H1 (cell line): ENCODE results near the gene HSP90B1. TPM values are rescaled to one million over a fixed set of nuclear protein-coding genes. Genes with fewer than 3 reads are reported as not detected.

Experiments used
- CTCF ChIA-PET: fragments of 300-600 bp; sonication (Branson Sonifier 250); formaldehyde crosslinking; loops from one replicate; lab custom pipeline; 2021; ENCODE audit not compliant: partially characterized antibody; lab: Charles Lee
- POLR2A ChIA-PET: fragments of 300-600 bp; sonication (Branson Sonifier 250); formaldehyde crosslinking; loops from one replicate; lab custom pipeline; 2021; ENCODE audit warnings: inconsistent platforms; ENCODE audit not compliant: partially characterized antibody; lab: Charles Lee
- DNase-seq, 2 experiments: peaks; one replicate each; pipeline versions ENCODE4 v3.0.0 to v3.0.0-alpha.2; 2010 to 2022; ENCODE audit warnings: low spot score in 2 of 2, low read depth in 1 of 2, mixed read lengths in 1 of 2
- FAIRE-seq: peaks from 2 replicates; lab custom pipeline; 2011; peaks lifted over from hg19 to GRCh38; lab: Jason Lieb, UNC
- H2AFZ ChIP-seq: 2 replicates; pipeline ENCODE4 v1.8.1; 2012; ENCODE audit warnings: low read length, inconsistent platforms
- H2AK5ac ChIP-seq: 2 replicates; pipeline ENCODE4 v1.6.1; 2013; ENCODE audit warnings: low read depth, low read length
- H2BK120ac ChIP-seq: replicated peaks from 2 replicates; pipeline ENCODE3; 2013; ENCODE audit warnings: low read depth, low read length, inconsistent platforms
- H2BK12ac ChIP-seq: 2 replicates; pipeline ENCODE4 v1.6.1; 2013; ENCODE audit warnings: low read depth, low read length
- H2BK15ac ChIP-seq: 2 replicates; pipeline ENCODE4 v1.6.1; 2013; ENCODE audit warnings: low read length
- H2BK20ac ChIP-seq: 2 replicates; pipeline ENCODE4 v1.6.1; 2013; ENCODE audit warnings: low read length
- H2BK5ac ChIP-seq: 2 replicates; pipeline ENCODE4 v1.6.1; 2013; ENCODE audit warnings: low read depth, low read length
- H3K14ac ChIP-seq: 2 replicates; pipeline ENCODE4 v1.6.1; 2013; ENCODE audit warnings: inconsistent platforms; ENCODE audit not compliant: insufficient read length
- H3K18ac ChIP-seq: 2 replicates; pipeline ENCODE4 v1.6.1; 2013; ENCODE audit warnings: low read length; ENCODE audit errors: extremely low read depth
- H3K23ac ChIP-seq: 2 replicates; pipeline ENCODE4 v1.6.1; 2013; ENCODE audit warnings: inconsistent platforms; ENCODE audit not compliant: insufficient read length
- H3K23me2 ChIP-seq: 2 replicates; pipeline ENCODE4 v1.6.1; 2013; ENCODE audit warnings: low read depth, low read length
- H3K27ac ChIP-seq: 2 replicates; pipeline ENCODE4 v1.6.1; 2011; ENCODE audit warnings: low read depth, low read length, inconsistent platforms
- H3K27me3 ChIP-seq, 4 experiments: replicated peaks in 1 of 4; 1 replicate in 1 of 4; 2 replicates in 3 of 4; pipeline versions ENCODE4 v1.6.1 to v1.8.1; 2011 to 2013; ENCODE audit warnings: low read length in 3 of 4, mild to moderate bottlenecking in 3 of 4, inconsistent platforms in 2 of 4, mixed read lengths in 2 of 4, moderate library complexity in 1 of 4; ENCODE audit not compliant: control insufficient read depth in 3 of 4, insufficient read depth in 3 of 4; ENCODE audit errors: extremely low read depth in 1 of 4
- H3K36me3 ChIP-seq, 4 experiments: 2 replicates each; pipeline versions ENCODE4 v1.6.1 to v1.8.1; 2011 to 2013; ENCODE audit warnings: mild to moderate bottlenecking in 4 of 4, low read length in 3 of 4, moderate library complexity in 2 of 4, control low read depth in 1 of 4, inconsistent platforms in 1 of 4; ENCODE audit not compliant: insufficient read depth in 4 of 4, control insufficient read depth in 2 of 4
- H3K4ac ChIP-seq: replicated peaks from 2 replicates; pipeline ENCODE3; 2013; ENCODE audit warnings: low read length, low read depth, mixed read lengths, inconsistent platforms; ENCODE audit not compliant: insufficient read length
- H3K4me1 ChIP-seq, 4 experiments: replicated peaks in 1 of 4; 1 replicate in 1 of 4; 2 replicates in 3 of 4; pipeline versions ENCODE4 v1.6.1 to v1.8.1; 2011 to 2013; ENCODE audit warnings: low read length in 3 of 4, inconsistent platforms in 2 of 4, mixed read lengths in 1 of 4; ENCODE audit not compliant: insufficient read depth in 4 of 4, control insufficient read depth in 3 of 4
- H3K4me2 ChIP-seq, 2 experiments: 2 replicates each; pipeline versions ENCODE4 v1.6.1 to v1.8.1; 2011 to 2013; ENCODE audit warnings: low read depth in 2 of 2, low read length in 2 of 2, control low read depth in 1 of 2, inconsistent platforms in 1 of 2, mild to moderate bottlenecking in 1 of 2; ENCODE audit not compliant: insufficient read depth in 1 of 2
- H3K4me3 ChIP-seq, 4 experiments: fragments of 200-600, 300-600 bp in 1 of 4; sonication (generic), shearing (Covaris generic), sonication (Bioruptor Twin) in 1 of 4; 2 replicates each; pipeline versions ENCODE4 v1.5.1 to v1.8.1; 2011 to 2016; ENCODE audit warnings: low read length in 4 of 4, low read depth in 3 of 4, control low read depth in 2 of 4, inconsistent platforms in 2 of 4, mild to moderate bottlenecking in 2 of 4, mixed read lengths in 1 of 4, moderate library complexity in 1 of 4; ENCODE audit not compliant: insufficient read depth in 2 of 4; ENCODE audit errors: extremely low read depth in 1 of 4
- H3K56ac ChIP-seq: replicated peaks from 2 replicates; pipeline ENCODE3; 2013; ENCODE audit warnings: low read depth, mild to moderate bottlenecking, mixed read lengths, low read length, inconsistent platforms; ENCODE audit not compliant: insufficient read length
- H3K79me1 ChIP-seq: 2 replicates; pipeline ENCODE4 v1.6.1; 2013; ENCODE audit warnings: low read depth, low read length, control low read depth
- H3K79me2 ChIP-seq, 2 experiments: 2 replicates each; pipeline versions ENCODE4 v1.6.1 to v1.8.1; 2012 to 2013; ENCODE audit warnings: low read length in 2 of 2, mild to moderate bottlenecking in 2 of 2, inconsistent platforms in 1 of 2; ENCODE audit not compliant: insufficient read depth in 2 of 2, control insufficient read depth in 1 of 2
- H3K9ac ChIP-seq, 4 experiments: replicated peaks in 1 of 4; 1 replicate in 1 of 4; 2 replicates in 3 of 4; pipeline versions ENCODE4 v1.6.1 to v1.8.1; 2011 to 2013; ENCODE audit warnings: low read depth in 3 of 4, low read length in 3 of 4, control low read depth in 2 of 4, mild to moderate bottlenecking in 2 of 4, moderate library complexity in 2 of 4, inconsistent platforms in 1 of 4; ENCODE audit errors: extremely low read depth in 1 of 4
- H3K9me3 ChIP-seq, 2 experiments: 2 replicates each; pipeline versions ENCODE4 v1.6.1 to v1.8.1; 2012 to 2013; ENCODE audit warnings: mild to moderate bottlenecking in 2 of 2, moderate library complexity in 2 of 2, control low read depth in 1 of 2, inconsistent platforms in 1 of 2, low read depth in 1 of 2, low read length in 1 of 2, mixed read lengths in 1 of 2; ENCODE audit not compliant: insufficient read depth in 2 of 2
- H4K20me1 ChIP-seq, 2 experiments: replicated peaks in 1 of 2; 2 replicates each; pipeline versions ENCODE3 to v1.8.1; 2011 to 2013; ENCODE audit warnings: inconsistent platforms in 2 of 2, low read length in 2 of 2, mild to moderate bottlenecking in 1 of 2; ENCODE audit not compliant: insufficient read depth in 2 of 2, control insufficient read depth in 1 of 2
- H4K5ac ChIP-seq: 2 replicates; pipeline ENCODE4 v1.6.1; 2013; ENCODE audit warnings: low read length, low read depth, mixed read lengths, inconsistent platforms; ENCODE audit not compliant: insufficient read length
- H4K8ac ChIP-seq: 2 replicates; pipeline ENCODE4 v1.8.0; 2013; ENCODE audit warnings: mild to moderate bottlenecking, moderate library complexity, low read length, inconsistent platforms; ENCODE audit not compliant: insufficient read depth; ENCODE audit errors: extremely low read depth
- H4K91ac ChIP-seq: replicated peaks from 2 replicates; pipeline ENCODE3; 2013; ENCODE audit warnings: low read length, mixed read lengths, inconsistent platforms; ENCODE audit not compliant: insufficient read length
- ATF3 ChIP-seq: IDR thresholded peaks from 2 replicates; pipeline ENCODE4 v1.6.1; 2011; ENCODE audit warnings: low read depth, mild to moderate bottlenecking, low read length; ENCODE audit not compliant: insufficient read depth
- CBX8 ChIP-seq: fragments of 300-800, 300-1000 bp; sonication (generic); IDR thresholded peaks from 2 replicates; pipeline ENCODE4 v1.7.1; 2016; ENCODE audit warnings: low read depth, low read length, borderline replicate concordance
- CHD1 ChIP-seq: IDR thresholded peaks from 2 replicates; pipeline ENCODE4 v1.6.1; 2012; ENCODE audit warnings: low read depth, low read length, improper control_type of control experiment
- JUN ChIP-seq: IDR thresholded peaks from 2 replicates; pipeline ENCODE4 v1.6.1; 2011; ENCODE audit warnings: low read depth, mild to moderate bottlenecking, improper control_type of control experiment, low read length
- POLR2A ChIP-seq, 2 experiments: IDR thresholded peaks; 1 replicate in 1 of 2; 2 replicates in 1 of 2; pipeline ENCODE4 v1.6.1; 2011; ENCODE audit warnings: low read depth in 2 of 2, low read length in 2 of 2, mild to moderate bottlenecking in 2 of 2; ENCODE audit errors: control extremely low read depth in 1 of 2
- SIN3A ChIP-seq, 2 experiments: IDR thresholded peaks in 1 of 2; conservative IDR thresholded peaks in 1 of 2; 2 replicates each; pipeline ENCODE4 v1.6.1; 2011 to 2012; ENCODE audit warnings: low read length in 2 of 2, improper control_type of control experiment in 1 of 2, low read depth in 1 of 2, mild to moderate bottlenecking in 1 of 2
- TAF7 ChIP-seq: optimal IDR thresholded peaks from 2 replicates; pipeline ENCODE3; 2011; ENCODE audit warnings: low read depth, mild to moderate bottlenecking, inconsistent platforms, low read length, moderate library complexity, borderline replicate concordance
- TEAD4 ChIP-seq: IDR thresholded peaks from 2 replicates; pipeline ENCODE4 v1.6.1; 2012; ENCODE audit warnings: low read depth, low read length, inconsistent platforms, mixed read lengths
- WGBS, 2 experiments: shearing (Covaris generic) in 1 of 2; methylation state at CpG; one replicate each; pipeline versions ENCODE4 v1.1.6 to v1.1.7; 2013 to 2015; ENCODE audit warnings: low lambda C conversion rate in 2 of 2, mixed read lengths in 2 of 2, inconsistent platforms in 1 of 2, low coverage in 1 of 2, missing lambda C conversion rate in 1 of 2; ENCODE audit not compliant: insufficient replicate concordance in 2 of 2, insufficient coverage in 1 of 2, insufficient read length in 1 of 2; ENCODE audit errors: extremely low coverage in 1 of 2, missing lambda C conversion rate in 1 of 2; 5-methylcytosine and 5-hydroxymethylcytosine counted together
- polyA plus RNA-seq, 7 experiments: library from polyadenylated mRNA; depleted of rRNA in 3 of 7; stranded (reverse) in 5 of 7; unstranded in 2 of 7; fragments of >200 nt in 5 of 7; fragments of 200-250 nt in 2 of 7; gene quantifications; 1 replicate in 5 of 7; 2 replicates in 1 of 7; 4 replicates in 1 of 7; pipeline versions ENCODE4 v1.2.1 to v1.2.3, GENCODE V29; 2011 to 2013; ENCODE audit warnings: missing spikeins in 2 of 7, mixed read lengths in 2 of 7
- total RNA-seq: library from RNA; stranded (reverse); fragmentation: NEBNext Ultra II Directional; extraction: Animal tissue kit (Norgen Biotek cat#: 25700); gene quantifications from 2 replicates; pipeline ENCODE4 v1.2.1, GENCODE V29; 2021

The HSP90B1 gene
- total and polyA plus RNA-seq, 2 of the 8 experiments (the other 6 are each of a cell fraction or from before 2014, with no cell fraction given): 161 to 847 TPM

DNA sequence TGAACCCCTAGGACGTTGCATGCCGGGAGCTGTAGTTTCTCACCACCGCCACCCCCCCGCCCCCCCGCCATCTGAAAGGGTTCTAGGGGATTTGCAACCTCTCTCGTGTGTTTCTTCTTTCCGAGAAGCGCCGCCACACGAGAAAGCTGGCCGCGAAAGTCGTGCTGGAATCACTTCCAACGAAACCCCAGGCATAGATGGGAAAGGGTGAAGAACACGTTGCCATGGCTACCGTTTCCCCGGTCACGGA, 501 bp upstream of the HSP90B1 start:
- Histone ChIP-seq H4K20me1 (peaks cover 5 to 10% of the 10 kb centered on the region in 2 experiments), H3K36me3 (peaks cover 16 to 30% (median 21%) of the 10 kb centered on the region in 4 experiments), H3K27ac (peak overlapping the region; percentile 39; the same call in 1 of the 2 replicates), H2BK12ac (no peak overlapping the region; the same call in 1 of the 2 replicates), H4K91ac (no peak overlapping the region), H3K79me2 (peaks cover 14 to 42% of the 10 kb centered on the region in 2 experiments), H3K14ac (no peak overlapping the region), H3K56ac (no peak overlapping the region), H3K9ac (peak overlapping the region in 3 of 4 experiments; percentile 67 to 85 (median 71); a peak in 5 of 7 replicates), H3K4me1 (peaks cover 0 to 3% (median 0%) of the 10 kb centered on the region in 4 experiments; a peak in 4 of 7 replicates), H3K23me2 (peaks cover 13% of the 10 kb centered on the region), H2AFZ (peak overlapping the region; percentile 90; the same call in 1 of the 2 replicates), H3K4me3 (peak overlapping the region; percentile 67 to 97 (median 79)), H4K5ac (no peak overlapping the region), H3K79me1 (0 out of 2 replicates have a peak, but pooled peaks cover 2% of the 10 kb centered on the region), H3K23ac (no peak overlapping the region), H3K27me3 (no peaks in the 10 kb centered on the region; a peak in 1 of 7 replicates), H4K8ac (no peak overlapping the region; the same call in 1 of the 2 replicates), H3K9me3 (no peaks in the 10 kb centered on the region), H2AK5ac (no peak overlapping the region), H3K4ac (no peak overlapping the region), H2BK15ac (no peak overlapping the region), H3K18ac (no peak overlapping the region; the same call in 1 of the 2 replicates), H2BK20ac (no peak overlapping the region), H2BK120ac (no peak overlapping the region), H3K4me2 (peak overlapping the region; percentile 97 to 99), H2BK5ac (peak overlapping the region; percentile 94; the same call in 1 of the 2 replicates)
- CTCF ChIA-PET: interaction anchor here (0.7 to 1.2 kb wide), 3 partner anchors 26 to 95 kb away, joined by 3 to 5 read pairs (median 4); no protein-coding TSS in a partner anchor
- POLR2A ChIA-PET: interaction anchor here (0.7 to 2.9 kb wide), 40 partner anchors 8 to 362 kb away, joined by 3 to 42 read pairs (median 4); partner anchors contain the start of genes NFYB, NT5DC3 and TDG
- TF ChIP-seq SIN3A (conservative IDR thresholded peaks at IDR 0.05 in 1 of 2, IDR thresholded peaks at IDR 0.05 in 1 of 2; ENCODE audit: low read depth in 1 of 2, low read length in 2 of 2): peak in 1 of 2 experiments; percentile 57; a peak in 1 of 4 replicates
- no peak for TF ChIP-seq CBX8
- no peak for TF ChIP-seq JUN
- TF ChIP-seq TAF7: no peak
- no peak for TF ChIP-seq CHD1
- TF ChIP-seq POLR2A (IDR thresholded peaks at IDR 0.05; ENCODE audit: control extremely low read depth in 1 of 2, low read depth in 2 of 2, low read length in 2 of 2): no peak
- TF ChIP-seq TEAD4: no peak
- TF ChIP-seq ATF3: no peak
- 0% methylated on average over 17 of the region's 18 CpGs; no CpG with 5 or more reads in 1 of the 2 experiments for WGBS, 2 experiments
- DNase-seq (no peak), FAIRE-seq (no peak)
